HG02759 (cell line): ENCODE results near the gene AMER3.

ENCODE experiments used
- ATAC-seq: cut with Tn5 transposase; IDR thresholded peaks from one replicate; pipeline ENCODE4 v1.9.1; 2021; ENCODE audit warnings: mild to moderate bottlenecking, moderate library complexity; ENCODE audit not compliant: unreplicated experiment

AMER3 gene

DNA sequence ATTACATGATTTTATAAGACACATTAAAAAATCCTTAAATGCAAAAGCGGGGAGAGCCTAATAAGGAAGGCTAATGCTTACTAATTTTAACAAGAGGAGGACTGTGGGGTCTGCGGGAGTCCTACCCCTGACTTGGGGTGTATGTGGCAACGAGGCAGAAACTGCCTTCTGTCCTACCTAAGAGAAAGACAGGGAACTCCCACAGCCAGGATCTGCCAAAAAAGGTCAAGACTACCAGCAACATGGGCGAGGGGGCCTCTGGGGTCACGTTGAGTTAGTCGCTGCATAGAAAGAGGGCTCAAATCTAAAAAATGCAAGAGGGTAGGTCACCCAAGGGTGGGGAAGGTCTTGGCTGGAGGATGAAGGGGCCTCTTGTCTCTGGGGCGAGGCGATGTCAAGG is 529 bp upstream of the AMER3 start:
- no peak for ATAC-seq

DNA sequence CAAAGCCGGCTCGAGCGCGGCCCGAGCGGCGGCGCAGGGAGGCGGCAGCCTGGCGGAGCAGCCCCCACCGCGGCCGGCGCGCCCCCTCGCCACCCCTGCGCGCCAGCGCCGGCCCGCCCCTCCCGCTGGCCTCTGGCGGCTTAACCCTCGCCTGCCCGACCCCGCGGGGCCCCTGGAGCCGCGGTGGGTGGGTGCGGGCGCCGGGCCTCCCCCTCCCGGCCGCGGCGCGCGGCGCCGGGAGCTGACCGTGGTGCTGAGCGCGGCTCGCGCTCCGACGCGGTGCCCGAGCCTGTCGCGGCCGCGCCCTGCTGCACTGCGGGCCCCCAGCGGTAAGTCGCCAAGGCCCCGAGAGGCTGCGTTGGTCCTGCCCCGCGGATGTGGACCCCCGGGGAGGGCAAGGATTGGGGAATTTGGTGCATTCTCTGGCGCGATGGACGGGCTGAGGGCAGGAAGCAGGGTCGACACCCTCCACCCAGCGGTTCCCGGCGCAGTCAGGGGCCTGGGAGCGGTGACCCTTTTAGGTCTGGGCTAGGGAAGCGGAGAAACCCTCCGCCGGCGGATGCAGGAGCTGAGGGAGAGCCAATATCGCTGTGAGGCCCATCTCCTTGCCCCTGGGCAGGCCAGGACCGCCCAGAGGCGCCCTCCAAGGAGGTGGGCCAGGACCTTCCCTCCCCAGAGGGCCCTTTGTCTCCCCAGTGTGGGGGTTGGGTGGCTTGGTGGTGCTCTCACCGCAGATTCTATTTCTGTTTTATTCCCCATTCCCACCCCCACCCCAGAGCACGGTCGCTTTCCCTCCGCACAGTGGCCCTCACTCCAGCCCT is 923 bp downstream of the AMER3 start:
- peak; percentile 75 for ATAC-seq

DNA sequence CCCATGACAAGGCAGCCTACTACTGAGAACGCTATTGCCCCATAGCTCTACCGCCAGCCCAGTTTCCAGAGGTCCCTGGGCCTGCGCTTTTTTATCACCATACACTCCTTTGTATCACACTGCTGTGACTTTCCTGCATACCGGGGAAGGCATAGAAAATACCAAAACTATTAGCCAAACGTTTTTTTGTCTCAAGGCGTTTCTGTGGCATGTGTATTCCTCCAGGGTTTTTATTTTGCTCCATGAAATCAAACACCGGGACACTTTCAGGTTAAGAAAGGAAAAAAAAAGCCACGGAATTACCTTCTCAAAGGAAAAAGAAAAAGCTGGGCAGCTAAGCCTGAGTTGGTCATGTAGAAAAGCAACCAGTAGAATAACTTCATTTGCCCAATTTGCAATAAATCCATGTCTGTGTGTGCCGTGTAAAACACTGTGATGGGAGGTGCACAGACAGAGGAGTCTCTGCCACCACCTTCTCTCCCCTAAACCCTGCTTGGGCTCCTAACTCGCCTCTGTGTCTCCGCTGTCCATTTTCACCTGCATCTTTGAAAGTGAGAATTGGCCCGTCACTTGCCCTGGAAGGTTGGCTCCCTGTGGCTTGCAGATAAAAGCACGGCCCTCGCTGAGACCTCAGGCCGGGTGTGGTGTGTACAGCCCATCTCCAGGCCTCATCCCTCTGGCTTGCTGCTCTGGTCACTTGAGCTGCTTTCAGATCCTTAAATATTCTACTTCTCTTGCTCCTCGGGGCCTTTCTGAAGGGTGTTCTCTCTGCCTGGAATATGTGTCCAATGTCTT is 1.7 kb downstream of the AMER3 start:
- no peak for ATAC-seq

DNA sequence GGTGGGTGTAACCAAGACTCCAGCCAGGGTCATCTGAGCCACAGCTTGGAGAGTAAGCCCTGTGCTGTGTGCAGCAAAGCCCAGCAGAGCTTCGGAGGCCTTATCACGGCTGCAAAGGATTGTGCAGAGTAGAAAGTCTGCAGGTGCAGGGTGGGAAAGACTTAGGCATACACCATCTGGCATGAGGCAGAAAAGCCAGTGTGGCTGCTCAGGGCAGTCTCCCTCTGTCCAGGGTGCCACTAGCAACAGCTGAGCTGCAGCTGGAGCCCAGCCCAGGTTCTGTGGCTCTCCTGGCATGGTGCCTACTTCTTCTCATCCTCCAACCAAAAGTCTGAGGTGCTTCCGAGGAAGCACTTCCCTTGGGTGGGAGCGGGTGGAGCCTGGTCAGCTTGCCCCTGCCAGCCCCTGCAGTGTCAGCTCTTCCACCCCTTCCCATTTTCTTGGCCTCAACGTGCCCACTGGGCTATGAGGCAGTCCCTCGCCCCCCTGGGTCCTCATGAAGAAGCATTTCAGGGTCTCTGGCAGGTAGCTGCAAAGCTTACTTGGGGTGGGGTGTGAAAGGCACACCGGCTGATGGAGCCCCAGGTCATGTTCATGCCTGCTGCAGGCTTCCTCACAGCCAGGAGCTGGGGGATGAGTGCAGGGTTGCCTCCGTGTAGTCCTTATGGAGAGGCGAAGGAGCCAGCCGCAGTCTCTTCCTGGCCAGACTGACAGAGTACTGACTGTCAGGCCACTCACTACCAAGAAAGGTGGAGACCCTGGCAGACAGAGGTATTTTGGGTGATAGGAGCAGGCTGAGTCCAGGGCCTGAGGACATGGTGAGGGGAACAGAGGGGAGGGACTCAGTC is 4.8 kb downstream of the AMER3 start:
- no peak for ATAC-seq

DNA sequence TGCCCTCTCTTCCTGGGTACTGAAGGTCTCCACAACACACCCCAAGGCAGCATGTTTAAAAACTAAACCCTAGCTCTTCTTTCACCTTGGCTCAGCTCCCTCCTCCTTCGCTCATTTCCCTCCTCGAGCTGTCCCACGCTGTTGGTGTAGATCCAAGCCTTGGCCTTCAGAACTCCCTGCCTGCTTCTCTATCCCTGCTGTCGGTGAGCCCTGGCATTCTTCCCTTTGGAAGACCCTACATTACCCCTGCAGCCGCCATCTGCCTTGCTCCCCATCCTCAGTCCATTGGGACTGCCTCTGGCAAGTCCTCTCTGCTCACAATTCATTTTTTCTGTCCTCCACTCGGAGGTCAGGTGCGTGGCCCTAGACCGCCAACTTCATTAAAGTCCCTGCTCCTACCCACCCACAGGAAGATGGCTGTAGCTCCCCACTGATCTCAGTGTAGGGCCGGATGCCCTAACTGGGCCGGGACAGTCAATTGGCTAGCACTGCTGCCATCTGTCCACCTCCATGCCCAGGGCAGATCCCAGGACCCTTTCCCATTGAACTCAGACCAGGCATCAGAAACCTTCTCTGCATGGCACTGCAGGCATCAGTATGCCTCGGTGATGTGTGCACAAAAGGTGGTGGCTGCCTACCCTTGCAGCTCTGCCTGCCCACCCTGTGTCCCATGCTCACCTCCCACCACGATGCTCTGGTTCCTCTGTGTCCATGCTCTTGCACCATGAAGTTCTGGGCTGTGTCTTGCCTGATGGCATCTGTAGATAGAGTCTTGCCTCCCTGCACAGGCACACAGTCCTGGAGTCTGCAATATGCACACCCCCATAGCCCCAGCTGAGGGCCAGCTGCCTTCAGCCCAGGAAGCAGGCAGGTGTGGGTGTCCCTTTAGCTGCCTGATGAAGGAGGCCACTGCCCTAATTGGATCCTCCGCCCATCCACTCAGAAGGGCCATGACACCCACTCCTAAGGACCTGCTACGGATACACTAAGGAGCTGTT is 5.7 kb downstream of the AMER3 start:
- no peak for ATAC-seq

- no peak for ATAC-seq
These were observed 6.9 kb downstream of the AMER3 start for GRCh38 chr2:130762031-130762909.

GRCh38 chr2:130762910-130763385 is 7.6 kb downstream of the AMER3 start:
- ATAC-seq = no peak

- no peak for ATAC-seq
These were observed 8.1 kb downstream of the AMER3 start for GRCh38 chr2:130763405-130763804.

GRCh38 chr2:130764035-130764820 is 8.9 kb downstream of the AMER3 start:
- no peak for ATAC-seq

- no peak for ATAC-seq
These were observed 9.4 kb downstream of the AMER3 start for GRCh38 chr2:130764821-130765115.

DNA sequence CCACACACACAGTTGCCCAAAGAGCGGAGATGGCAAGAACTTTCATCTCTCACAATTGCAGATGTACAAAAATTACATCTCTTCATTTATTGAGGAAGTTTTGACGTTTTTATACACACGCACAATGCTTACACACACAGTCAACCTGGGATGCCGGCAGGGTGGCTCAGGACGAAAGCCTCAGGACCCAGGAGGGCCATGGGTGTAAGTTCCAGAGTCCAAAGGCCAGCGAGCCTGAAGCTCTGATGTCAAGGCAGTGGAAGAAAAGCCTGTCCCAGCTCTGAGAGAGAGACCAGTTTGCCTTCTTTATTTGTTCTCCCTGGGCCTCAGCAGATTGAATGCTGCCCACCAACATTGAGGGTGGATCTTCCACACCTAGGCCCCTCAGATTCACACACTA is 10.1 kb downstream of the AMER3 start:
- no peak for ATAC-seq

GRCh38 chr2:130766037-130766436 is 10.7 kb downstream of the AMER3 start:
- no peak for ATAC-seq

DNA sequence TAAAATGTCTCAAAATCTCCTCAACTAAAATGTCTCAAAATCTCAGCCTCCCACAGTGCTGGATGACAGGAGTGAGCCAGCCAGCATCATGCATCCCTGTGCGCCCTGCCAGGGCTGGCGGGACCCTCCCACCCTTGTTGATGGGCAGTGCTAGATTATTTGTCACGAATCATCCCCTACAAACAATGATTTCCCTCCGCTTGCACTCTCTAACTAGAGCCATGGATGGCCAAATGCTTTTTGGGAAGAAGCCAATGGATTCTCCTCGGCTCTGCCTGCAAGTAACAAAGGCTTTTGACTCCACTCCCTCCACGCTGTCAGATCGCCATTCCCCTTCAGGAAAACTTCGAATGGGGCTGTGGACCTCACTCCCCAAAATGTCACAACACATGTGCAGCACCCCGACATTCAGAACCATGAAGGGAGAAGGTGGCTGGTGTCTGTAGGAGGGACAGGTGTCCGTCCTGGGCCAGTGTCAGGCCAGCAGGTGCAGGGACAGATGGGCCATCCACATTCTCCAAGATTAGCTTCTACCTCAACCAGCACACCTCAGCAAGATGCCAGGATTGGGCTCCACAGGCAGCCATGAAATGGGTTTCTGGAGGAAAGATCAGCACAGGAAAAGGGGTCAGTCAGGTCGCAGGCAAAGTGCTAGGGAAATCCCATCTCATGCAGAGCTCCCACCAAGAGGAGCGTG is 11.5 kb downstream of the AMER3 start:
- no peak for ATAC-seq

DNA sequence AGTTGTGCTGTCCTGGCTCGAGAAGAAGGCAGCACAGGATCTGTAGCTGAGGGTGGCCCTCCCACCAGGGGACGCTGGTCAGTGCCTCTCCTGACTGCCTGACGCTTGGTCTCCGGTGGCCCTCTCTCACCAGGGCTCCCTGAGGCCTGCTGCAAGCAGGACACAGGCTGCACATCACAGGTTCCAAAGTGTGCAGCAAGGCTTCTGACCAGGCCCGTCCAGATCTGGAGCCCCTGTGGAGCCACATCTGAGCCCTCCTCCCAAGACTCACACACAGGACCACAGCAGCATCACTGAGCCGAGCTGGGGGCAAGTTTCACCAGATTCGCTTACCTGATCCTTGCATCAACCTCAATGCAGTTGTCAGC is 12.1 kb downstream of the AMER3 start:
- ATAC-seq = no peak

DNA sequence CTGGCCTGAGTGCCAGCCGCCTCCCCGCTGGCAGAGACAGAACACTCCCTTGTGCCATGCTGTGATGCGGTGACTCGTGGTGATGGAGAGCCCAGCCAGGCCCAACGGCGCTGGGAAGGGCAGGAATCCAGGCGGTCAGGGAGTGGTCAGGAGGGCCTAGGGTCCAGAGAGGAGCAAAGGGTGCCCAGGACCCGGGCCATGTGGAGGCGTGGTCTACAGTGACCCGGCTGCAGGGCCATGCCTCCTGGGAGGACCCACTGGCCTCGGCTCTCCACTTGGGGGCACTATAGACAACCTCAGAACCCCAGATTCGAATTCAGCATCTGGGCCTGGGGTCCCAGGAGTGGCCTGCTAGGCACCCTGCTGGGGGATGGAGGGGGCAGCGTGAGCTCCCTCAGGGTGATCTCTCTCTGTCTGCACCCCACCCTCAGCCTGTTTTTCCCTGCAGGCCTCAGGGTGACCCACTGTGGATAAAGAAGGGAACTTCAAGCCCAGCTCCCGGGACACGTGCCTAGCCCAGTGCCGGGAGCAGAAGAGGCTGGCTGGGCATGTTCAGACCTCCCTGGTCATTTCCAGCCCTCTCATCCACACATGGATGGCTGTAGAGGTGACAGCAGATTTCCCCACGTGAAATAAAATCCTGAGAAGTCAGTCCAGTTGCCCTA is 13.0 kb downstream of the AMER3 start:
- no peak for ATAC-seq

DNA sequence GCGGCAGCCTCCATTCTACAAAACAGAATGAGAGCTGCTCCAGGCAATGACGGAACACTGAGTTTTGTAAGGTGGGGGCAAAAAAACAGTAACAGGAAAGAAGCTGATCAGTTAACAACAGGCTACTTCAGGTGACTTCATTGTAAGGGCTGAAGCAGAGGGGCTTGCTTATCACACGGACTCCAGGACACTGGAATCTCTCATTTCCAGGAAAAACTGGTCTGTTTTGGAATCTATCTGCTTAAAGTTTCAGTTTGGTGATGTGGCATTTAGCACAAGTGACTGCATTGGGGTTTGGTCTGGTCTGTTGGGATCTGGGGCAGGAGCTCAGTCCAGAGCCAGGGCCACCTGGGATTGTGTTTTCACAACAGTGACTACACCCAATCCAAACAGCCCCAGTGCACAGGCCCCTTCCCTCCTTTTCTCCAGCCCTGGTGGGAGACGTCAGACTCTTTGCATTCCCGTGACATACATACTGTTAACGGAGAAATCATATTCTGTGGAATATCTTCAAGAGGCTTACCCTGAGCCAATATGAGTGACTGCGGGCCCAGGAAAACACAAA is 14.1 kb downstream of the AMER3 start:
- no peak for ATAC-seq

- no peak for ATAC-seq
These were observed 21.2 kb downstream of the AMER3 start for GRCh38 chr2:130776550-130776949.
